Activated CD4-positive, alpha-beta T cell treated with anti-CD3 and anti-CD28 coated beads, Interleukin-2, amount 50 U/mL, for 4 hours (primary cell): ENCODE results near the gene EFCAB12.

Experiments
- DNase-seq, 2 experiments: peaks; one replicate each; pipeline ENCODE4 v3.0.0-alpha.2; 2020

Gene EFCAB12

GRCh38 chr3:129442947-129443346 is 14.5 kb upstream of the EFCAB12 start:
- DNase-seq = no peak

- no peak for DNase-seq
Measured at GRCh38 chr3:129442486-129442885, 14.1 kb upstream of the EFCAB12 start.

GRCh38 chr3:129441782-129442181 is 13.3 kb upstream of the EFCAB12 start:
- DNase-seq = no peak

- no peak for DNase-seq
Measured at GRCh38 chr3:129441215-129441614, 12.8 kb upstream of the EFCAB12 start.

GRCh38 chr3:129440618-129441190 is 12.3 kb upstream of the EFCAB12 start:
- no peak for DNase-seq

GRCh38 chr3:129439817-129440617 is 11.6 kb upstream of the EFCAB12 start, which contains the start of the genes IFT122 and MBD4:
IFT122 (plus strand) TSS chr3:129440224; CDS start chr3:129440331, 107 bp downstream.
MBD4 (minus strand) TSS chr3:129439948; CDS start chr3:129439833, 115 bp downstream.
- DNase-seq = peak; percentile 98 to 99

- DNase-seq = peak; percentile 22 to 30
Measured at GRCh38 chr3:129439226-129439816, 10.9 kb upstream of the EFCAB12 start.

- no peak for DNase-seq
Measured at GRCh38 chr3:129435367-129435766, 6.9 kb upstream of the EFCAB12 start.

GRCh38 chr3:129434140-129434539 is 5.7 kb upstream of the EFCAB12 start:
- no peak for DNase-seq

- DNase-seq = no peak
Measured at GRCh38 chr3:129433565-129433964, 5.1 kb upstream of the EFCAB12 start.

- DNase-seq = no peak
Measured at GRCh38 chr3:129432671-129433070, 4.2 kb upstream of the EFCAB12 start.

GRCh38 chr3:129432036-129432435 is 3.6 kb upstream of the EFCAB12 start:
- no peak for DNase-seq

GRCh38 chr3:129429602-129430001 is 1.2 kb upstream of the EFCAB12 start:
- DNase-seq = no peak

GRCh38 chr3:129429080-129429451 is 630 bp upstream of the EFCAB12 start:
- no peak for DNase-seq

- DNase-seq = no peak
Measured at GRCh38 chr3:129428007-129428375, 445 bp downstream of the EFCAB12 start.

GRCh38 chr3:129425619-129426018 is 2.8 kb downstream of the EFCAB12 start:
- no peak for DNase-seq

- DNase-seq = no peak
Measured at GRCh38 chr3:129425213-129425612, 3.2 kb downstream of the EFCAB12 start.

GRCh38 chr3:129424185-129424841 is 4.1 kb downstream of the EFCAB12 start:
- DNase-seq = no peak

- DNase-seq = no peak
Measured at GRCh38 chr3:129422897-129423296, 5.5 kb downstream of the EFCAB12 start.

GRCh38 chr3:129421988-129422745 is 6.3 kb downstream of the EFCAB12 start:
- DNase-seq = no peak

GRCh38 chr3:129421236-129421883 is 7.1 kb downstream of the EFCAB12 start:
- no peak for DNase-seq

GRCh38 chr3:129419476-129419875 is 9.0 kb downstream of the EFCAB12 start:
- DNase-seq = no peak
